Keratinocyte (primary cell): ENCODE data around the gene EME2.

ENCODE experiments used
- CTCF ChIP-seq, 3 experiments: IDR thresholded peaks in 1 of 3; conservative IDR thresholded peaks in 1 of 3; optimal IDR thresholded peaks in 1 of 3; 2 replicates in 2 of 3; 3 replicates in 1 of 3; pipeline versions ENCODE3 to v1.5.1; 2011; ENCODE audit warnings: low read length in 3 of 3, mild to moderate bottlenecking in 3 of 3, moderate library complexity in 2 of 3, control low read depth in 1 of 3, inconsistent platforms in 1 of 3; ENCODE audit not compliant: insufficient read depth in 2 of 3; ENCODE audit errors: extremely low read depth in 1 of 3
- EZH2 ChIP-seq: IDR thresholded peaks from one replicate; pipeline ENCODE4 v1.6.1; 2012; ENCODE audit warnings: inconsistent platforms, mild to moderate bottlenecking, low read length, moderate library complexity

DNA sequence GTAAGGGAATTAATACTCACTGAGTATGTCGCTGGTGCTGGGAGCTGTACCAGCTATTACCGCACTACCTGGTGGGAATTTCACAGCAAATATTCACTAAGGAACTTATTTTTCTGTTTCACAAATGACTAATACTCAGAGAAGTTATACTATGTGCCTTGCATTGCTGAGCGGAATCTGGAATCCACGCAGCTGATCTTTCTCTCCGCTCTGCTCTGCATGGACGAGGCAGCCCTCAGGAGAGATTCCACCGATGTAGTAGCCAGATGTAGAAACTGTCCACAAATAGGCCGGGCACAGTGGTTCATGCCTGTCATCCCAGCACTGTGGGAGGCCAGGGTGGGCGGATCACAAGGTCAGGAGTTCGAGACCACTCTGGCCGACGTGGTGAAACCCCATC is 18.4 kb upstream of the EME2 start:
- TF ChIP-seq CTCF (optimal IDR thresholded peaks at IDR 0.05 in 1 of 3, IDR thresholded peaks at IDR 0.05 in 1 of 3, conservative IDR thresholded peaks at IDR 0.05 in 1 of 3; ENCODE audit: extremely low read depth in 1 of 3, insufficient read depth in 2 of 3, low read length in 3 of 3): no peak
- TF ChIP-seq EZH2: no peak
